H4 (cell line): ENCODE measurements around the gene IQCN. TPM values are rescaled to one million over a fixed set of nuclear protein-coding genes. Genes with fewer than 3 reads are reported as not detected.

Experiments
- DNase-seq: peaks from one replicate; pipeline ENCODE4 v3.0.0-alpha.2; 2015; ENCODE audit warnings: low spot score
- total RNA-seq: library from RNA; depleted of rRNA; stranded (reverse); fragments of >200 nt; shearing (Covaris generic); gene quantifications from 2 replicates; pipeline ENCODE4 v1.2.3, GENCODE V29; 2014; rRNA removed

The IQCN gene
- total RNA-seq = 0.62 and 1.0 TPM in 2 replicates

GRCh38 chr19:18274219-18274780 is at the start of gene IQCN:
IQCN (minus strand) TSS chr19:18274452; CDS start chr19:18269478, 4,974 bp downstream.
- DNase-seq = peak; percentile 66

DNA sequence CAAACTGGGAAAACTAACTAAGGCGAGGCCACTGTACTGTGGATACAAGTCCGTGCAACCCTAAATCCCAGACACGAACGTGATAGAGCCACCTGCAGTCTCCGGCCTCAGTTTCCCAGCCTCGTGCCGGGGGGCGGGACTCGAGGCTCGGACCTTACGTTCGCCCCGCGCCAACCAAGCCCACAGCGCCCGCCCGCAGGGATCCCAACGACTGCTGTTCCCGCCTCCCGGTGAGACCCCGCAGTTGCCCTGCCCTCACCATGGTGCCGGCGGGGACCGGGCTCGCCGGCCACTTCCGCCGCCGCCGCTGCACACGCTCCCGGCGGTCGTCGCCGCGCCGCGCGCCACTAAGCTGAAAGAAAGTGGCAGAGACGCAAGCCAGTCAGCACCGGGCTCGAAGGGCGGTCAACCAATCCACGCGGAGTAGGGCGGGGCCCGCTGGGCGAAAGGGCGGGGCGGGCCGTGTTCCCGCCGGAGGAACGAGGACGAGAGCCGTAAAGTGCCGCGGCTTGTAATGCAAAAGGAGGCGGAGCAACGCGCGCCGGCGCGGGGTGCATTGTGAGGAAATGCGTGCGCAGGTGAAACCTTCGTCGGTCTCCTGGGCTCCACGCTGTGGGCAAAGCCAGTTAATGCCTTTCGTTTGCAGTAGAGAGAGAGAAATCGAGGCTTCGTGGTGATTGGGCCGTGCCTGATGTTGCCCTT is 48.7 kb upstream of the IQCN start, which contains the start of gene LSM4:
Gene LSM4 (minus strand): TSS at position 318 of the 702 bp plus-strand sequence. CDS start 56 bp downstream, at position 262.
- DNase-seq = peak; percentile 98

DNA sequence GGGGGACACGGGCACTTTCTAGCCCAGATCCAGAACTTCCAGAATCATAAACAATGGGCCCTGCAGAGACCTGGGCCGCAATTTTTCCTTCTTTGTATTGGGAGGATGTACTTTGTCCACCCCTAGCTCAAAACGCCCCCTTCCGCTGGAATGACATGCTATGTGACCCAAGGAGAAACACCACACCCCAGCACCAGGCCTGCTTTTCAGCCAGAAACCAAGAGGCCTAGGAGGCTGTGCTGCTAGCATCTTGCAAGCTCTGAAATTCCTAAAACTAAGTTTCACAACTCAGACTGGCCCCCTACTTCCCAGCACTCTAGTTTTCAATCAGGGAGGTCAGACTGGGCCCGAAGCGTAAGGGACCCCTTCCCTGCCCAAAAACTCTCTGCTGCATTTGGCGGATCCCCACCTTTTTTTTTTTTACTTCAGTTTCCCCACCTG is 48.1 kb upstream of the IQCN start:
- DNase-seq = peak; percentile 48

- no peak for DNase-seq
These were observed 47.5 kb upstream of the IQCN start for GRCh38 chr19:18321734-18322102.

DNA sequence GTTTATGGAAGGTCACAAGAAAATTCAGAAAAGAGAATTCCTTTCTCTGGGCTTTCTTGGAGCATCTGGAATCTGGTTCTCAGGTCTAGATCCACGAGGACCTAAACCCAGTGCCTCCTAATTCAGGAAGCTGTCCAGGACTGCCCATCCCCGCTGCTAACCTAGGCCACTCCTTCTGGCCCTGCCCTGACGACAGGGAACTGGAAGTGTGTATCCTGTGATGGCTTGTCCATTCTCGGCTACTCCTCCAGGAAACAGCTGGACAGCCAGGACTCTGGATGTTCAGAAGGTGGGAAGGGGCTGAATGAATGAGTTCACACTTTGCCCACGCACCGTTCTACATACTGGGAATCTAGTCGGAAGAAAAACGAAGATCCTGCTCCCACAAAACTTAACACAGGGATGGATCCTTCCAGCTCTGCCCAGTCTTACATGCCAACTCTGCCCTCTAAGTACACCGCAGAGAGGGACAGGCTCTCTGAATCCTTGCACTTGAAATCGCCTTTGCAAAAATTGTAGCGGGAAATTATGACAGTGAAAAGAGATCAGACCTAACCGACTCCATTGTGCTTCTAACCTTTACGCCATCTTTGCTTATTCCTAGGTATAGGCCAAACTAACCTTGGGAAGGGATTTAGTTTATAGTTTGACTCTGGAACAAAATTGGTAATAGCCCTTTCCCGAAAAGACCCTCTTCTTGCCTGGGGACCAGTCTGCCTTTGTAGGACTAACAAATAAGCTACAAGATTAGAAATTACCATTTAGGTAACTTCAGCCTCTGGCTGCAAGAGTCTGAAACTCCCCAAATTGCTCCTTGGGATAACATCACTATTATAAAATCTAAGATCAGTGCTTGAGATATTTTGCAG is 46.8 kb upstream of the IQCN start:
- no peak for DNase-seq

- DNase-seq = no peak
These were observed 45.4 kb upstream of the IQCN start for GRCh38 chr19:18319591-18320135.

DNA sequence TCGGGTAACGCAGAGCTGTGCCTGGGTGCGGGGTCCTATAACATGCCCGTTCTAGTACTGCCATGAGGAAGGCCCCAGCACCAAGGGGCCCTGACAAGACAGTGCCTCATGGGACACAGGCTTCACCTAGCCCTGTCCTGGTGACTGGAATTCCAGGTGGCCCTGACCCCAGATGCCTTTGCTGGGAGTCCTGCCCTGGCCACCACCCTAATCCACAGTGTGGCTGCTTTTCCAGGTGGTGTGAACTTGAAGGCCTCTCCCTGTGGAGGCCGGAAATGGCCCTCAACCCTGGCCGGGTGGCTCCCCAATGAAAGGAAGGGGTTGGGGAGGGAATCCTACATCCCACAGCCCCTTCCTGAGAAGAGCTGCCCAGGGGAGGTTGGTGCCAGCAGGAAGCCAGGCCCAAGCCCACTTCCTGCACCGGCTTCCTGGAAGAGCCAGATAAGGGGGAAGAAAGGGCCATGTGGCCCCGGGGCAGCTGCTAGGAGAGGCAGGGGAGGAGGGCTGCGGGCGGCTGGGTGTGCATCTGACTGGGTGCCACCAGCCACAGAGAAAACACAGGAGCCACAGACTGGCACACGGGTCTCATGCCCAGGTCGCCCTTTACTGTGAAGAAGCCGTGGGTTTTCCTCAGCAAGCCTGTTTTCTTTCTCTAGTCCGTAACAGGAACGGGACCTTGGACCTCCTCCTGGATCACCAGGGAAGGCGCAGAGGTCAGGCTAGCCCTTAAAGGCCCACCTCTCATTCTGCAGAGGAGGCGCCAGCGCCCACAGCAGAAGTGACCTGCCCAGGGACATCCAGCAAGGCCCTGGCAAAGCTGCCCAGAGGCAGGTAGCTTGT is 43.9 kb upstream of the IQCN start:
- no peak for DNase-seq

DNA sequence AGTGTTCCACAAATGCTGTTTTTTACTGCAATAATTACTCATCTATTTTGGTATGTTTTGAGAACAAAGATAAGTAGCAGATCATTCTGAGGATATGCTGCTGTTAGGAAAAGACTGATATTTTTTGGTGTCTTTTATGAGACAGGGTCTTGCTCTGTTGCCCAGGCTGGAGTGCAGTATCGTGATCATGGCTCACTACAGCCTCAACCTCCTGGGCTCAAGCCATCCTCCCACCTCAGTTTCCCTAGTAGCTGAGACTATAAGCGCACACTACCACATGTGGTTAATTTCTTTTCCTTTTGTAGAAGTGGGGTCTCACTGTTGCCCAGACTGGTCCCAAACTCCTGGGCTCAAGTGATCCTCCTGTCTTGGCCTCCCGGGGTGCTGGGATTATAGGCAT is 39.1 kb upstream of the IQCN start:
- DNase-seq = no peak

DNA sequence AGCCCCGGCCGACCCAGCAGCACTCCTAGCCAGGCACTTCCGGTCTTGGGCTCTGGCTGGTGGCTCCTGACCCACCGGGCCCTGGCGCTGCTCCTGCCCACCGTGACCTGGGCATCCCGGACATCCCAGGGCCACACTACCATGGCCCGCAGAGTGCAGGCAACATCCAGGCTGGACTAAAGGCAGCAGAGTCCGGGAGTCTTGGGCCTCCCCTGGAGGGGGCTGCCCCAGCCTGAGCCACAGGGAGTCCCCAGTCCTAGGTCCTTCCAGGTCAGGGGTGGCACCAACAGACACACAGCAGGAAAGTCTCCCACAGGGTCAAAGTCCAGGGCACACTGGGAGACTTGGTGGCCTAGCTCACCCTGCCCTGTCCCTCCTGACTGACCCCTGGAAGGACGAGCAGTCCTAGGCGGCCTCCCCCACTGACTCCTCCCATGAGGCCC is 37.9 kb upstream of the IQCN start:
- no peak for DNase-seq

DNA sequence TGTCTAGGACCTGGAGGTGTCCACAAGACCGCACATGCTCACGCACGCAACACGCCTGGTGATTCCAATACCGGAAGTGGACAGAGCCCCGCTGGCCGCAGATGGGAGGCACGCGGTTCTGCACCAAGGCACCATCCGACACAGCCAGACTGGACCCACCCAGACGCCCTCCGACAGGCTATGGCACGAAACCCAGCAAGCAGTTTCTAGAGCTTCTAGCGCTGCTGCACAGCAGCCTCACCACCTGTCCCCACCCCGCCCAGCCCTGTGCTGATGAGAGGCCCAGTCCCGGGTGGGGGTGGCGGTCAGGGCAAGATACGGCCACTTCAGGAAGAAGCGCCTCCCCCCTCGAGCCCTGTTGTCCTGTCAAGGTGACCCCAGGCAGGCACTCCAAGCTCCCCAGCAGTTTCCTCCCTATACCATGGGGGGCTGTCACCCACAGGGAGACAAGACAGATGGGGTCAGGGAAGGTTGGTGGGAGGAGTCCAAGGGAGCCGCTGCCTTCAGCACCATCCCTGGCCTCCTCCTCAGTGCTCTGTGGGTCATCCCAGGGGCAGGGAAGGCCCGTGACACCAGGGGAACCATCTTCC is 37.3 kb upstream of the IQCN start:
- no peak for DNase-seq

- DNase-seq = no peak
These were observed 36.7 kb upstream of the IQCN start for GRCh38 chr19:18310966-18311365.

DNA sequence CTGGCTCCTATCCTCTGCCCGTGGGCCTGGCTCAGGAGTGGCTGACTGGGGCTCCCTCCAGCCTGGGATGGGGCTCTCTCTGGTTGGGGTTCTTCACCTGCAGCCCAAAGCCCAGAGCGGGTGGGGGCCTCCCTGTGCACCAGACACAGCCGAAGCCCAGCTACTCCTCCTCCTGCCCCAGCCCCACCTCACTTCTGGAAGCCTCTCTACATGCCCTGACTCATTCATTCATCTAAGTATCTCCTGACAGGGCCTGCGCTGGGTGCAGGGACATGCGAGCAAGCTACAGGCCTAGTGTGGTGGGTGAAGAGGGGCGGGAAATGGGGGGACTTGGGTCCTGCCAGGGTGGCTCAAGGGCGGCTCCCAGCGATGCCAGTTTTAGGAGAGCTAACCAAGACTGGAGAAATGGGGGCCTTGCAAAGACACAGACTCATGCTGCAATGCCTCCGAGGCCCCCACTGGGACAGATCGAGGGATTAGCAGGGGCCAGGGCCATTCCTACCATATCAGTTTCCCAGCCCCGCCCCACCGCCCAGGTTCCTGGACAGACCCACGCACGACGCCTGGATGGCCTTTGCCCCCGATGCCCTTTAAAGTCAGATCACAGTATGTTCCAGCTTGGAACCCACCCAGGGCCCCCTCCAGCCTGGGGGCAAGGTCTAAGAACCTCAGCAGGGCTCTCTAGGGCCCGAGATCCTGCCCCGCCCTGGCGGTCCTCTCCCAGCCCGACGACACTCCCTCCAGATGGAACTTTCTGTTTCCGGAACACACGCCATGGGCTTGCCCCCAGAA is 36.1 kb upstream of the IQCN start:
- DNase-seq = no peak

GRCh38 chr19:18309525-18310064 is 35.3 kb upstream of the IQCN start:
- no peak for DNase-seq

DNA sequence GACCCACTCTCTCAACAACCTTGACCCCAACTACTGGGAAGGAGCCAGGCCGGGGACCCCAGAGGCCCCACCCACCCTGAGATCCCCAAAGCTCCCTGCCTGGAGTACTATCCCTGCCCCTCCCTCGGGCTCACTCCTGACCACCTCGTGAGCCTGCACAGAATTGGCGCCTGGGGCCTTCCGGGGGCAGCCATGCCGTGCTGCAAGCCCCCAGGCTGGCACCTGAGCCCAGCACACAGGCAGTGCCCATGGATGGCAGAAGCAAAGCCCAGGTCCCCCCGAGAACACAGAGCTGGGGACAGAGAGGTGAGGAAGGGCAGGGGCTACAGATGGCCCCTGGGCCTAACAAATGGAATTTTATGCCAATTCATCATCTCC is 34.7 kb upstream of the IQCN start:
- no peak for DNase-seq

GRCh38 chr19:18308051-18308947 is 34.0 kb upstream of the IQCN start:
- DNase-seq = no peak

GRCh38 chr19:18307271-18307681 is 33.0 kb upstream of the IQCN start:
- no peak for DNase-seq

DNA sequence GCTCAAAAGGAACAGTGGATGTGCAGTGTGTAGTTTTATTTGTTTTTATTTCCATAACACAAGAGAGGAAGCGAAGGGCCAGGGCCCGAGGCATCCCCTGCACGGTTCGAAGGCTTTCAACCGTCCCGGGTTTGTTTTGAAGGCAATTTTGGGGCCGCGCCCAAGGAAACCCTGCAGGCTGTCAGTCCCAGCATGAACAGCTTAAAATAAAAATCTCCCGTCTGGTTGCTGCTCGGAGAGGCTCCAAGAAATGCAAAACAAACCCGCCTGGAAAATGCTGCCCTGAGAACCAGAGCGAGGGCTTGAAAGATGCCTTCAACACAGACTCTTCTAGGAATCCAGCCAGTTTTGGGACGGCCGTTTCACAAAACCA is 32.6 kb upstream of the IQCN start:
- DNase-seq = no peak

DNA sequence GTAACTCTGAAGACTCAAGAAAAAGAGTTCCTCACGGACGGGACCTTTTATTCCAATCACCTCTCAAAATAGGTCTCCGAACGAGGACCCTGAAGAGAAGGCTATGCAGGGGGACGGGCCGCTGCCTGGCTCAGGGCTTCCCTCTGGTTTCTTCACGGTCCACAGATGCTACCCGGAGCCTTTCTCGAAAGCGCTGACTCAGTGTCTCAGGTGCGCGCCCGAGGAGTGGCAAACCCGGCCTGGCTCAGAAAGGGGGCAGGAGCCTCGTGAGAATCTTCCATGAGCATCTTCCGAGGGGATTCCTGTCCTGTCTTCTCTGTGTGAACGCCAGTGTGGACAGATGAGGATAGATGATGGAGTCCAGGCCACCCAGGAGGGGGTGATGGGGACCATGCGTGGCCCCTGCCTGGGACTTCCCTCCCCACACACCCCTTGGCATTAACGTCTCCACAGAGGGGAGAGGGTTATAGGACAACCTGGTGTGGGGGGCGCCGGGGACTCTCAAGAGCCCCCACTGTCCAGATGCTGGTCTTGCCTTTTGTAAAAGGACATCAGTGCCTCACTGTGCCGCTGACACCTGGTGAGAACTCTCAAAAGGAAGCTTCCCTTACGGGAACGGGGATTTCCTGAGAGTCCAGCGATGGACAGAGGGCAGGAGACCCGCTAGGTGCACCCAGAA is 32.1 kb upstream of the IQCN start:
- no peak for DNase-seq
